SK-N-MC (cell line): Measurements from ENCODE around the gene MYO1D.
"Not testable (repeated sequence)": the region's sequence is repeated elsewhere in the genome, so short reads cannot be mapped to it uniquely, and the experiment has no call there.

Experiments used
- EZH2 ChIP-seq: fragments of 200-600 bp; sonication (generic); IDR thresholded peaks from one replicate; pipeline ENCODE4 v1.6.1; 2017; ENCODE audit warnings: antibody characterized with exemption
- POLR2AphosphoS5 ChIP-seq: IDR thresholded peaks from 2 replicates; pipeline ENCODE4 v1.6.1; 2012; ENCODE audit warnings: mild to moderate bottlenecking, low read depth, low read length, borderline replicate concordance

DNA sequence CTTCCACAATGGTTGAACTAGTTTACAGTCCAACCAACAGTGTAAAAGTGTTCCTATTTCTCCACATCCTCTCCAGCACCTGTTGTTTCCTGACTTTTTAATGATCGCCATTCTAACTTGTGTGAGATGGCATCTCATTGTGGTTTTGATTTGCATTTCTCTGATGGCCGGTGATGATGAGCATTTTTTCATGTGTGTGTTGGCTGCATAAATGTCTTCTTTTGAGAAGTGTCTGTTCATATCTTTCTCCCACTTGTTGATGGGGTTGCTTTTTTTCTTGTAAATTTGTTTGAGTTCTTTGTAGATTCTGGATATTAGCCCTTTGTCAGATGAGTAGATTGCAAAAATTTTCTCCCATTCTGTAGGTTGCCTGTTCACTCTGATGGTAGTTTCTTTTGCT lies 235.4 kb downstream of the MYO1D start:
- not testable (repeated sequence) for TF ChIP-seq POLR2AphosphoS5, EZH2
